Measurements from ENCODE around the gene DOCK8. TPM values are rescaled to one million over a fixed set of nuclear protein-coding genes. Genes with fewer than 3 reads are reported as not detected.

The DOCK8 gene
- total and polyA plus RNA-seq, 10 donors = 34.3 to 275 (median 184) TPM

- intact Hi-C loops (cut with DNase I; ENCODE audit: low total_unique reads) = no loop called here
- DNase-seq = no peak
- H3K4me1 ChIP-seq = peaks cover 0 to 10% (median 0%) of the 10 kb centered on the region in 6 donors
- no peak for TF ChIP-seq CTCF (IDR thresholded peaks at IDR 0.05 in 8 of 11, conservative IDR thresholded peaks at IDR 0.05 in 3 of 11)
- TF ChIP-seq POLR2AphosphoS5 (IDR thresholded peaks at IDR 0.05) = no peak
- no peak for TF ChIP-seq POLR2A (IDR thresholded peaks at IDR 0.05)
- peaks cover 6 to 100% (median 81%) of the 10 kb centered on the region in 6 donors for H3K36me3 ChIP-seq
- H3K27me3 ChIP-seq (replicated peaks in 1 of 7) = no peaks in the 10 kb centered on the region
- no peak overlapping the region for H3K27ac ChIP-seq
- H3K4me3 ChIP-seq = no peak overlapping the region
- no peaks in the 10 kb centered on the region for H3K9me3 ChIP-seq
- 79 to 88% (median 81%) methylated on average over 2 of the region's 2 CpGs for WGBS, 5 donors
These were observed 150.8 kb downstream of the DOCK8 start for GRCh38 chr9:365436-365835.

- H3K9me3 ChIP-seq = no peaks in the 10 kb centered on the region
- 90 to 95% (median 94%) methylated on average over 3 of the region's 3 CpGs for WGBS, 5 donors
- intact Hi-C loops (cut with DNase I; ENCODE audit: low total_unique reads) = no loop called here
- no peak for TF ChIP-seq CTCF (IDR thresholded peaks at IDR 0.05 in 8 of 11, conservative IDR thresholded peaks at IDR 0.05 in 3 of 11)
- TF ChIP-seq POLR2AphosphoS5 (IDR thresholded peaks at IDR 0.05) = peak in 1 of 3 donors; percentile 31
- no peak for TF ChIP-seq POLR2A (IDR thresholded peaks at IDR 0.05)
- H3K27ac ChIP-seq = no peak overlapping the region
- H3K27me3 ChIP-seq (replicated peaks in 1 of 7) = no peaks in the 10 kb centered on the region
- peaks cover 0 to 10% (median 0%) of the 10 kb centered on the region in 6 donors for H3K4me1 ChIP-seq
- H3K36me3 ChIP-seq = peaks cover 6 to 100% (median 83%) of the 10 kb centered on the region in 6 donors
- no peak for DNase-seq
- H3K4me3 ChIP-seq = no peak overlapping the region
These were observed 152.0 kb downstream of the DOCK8 start for GRCh38 chr9:366620-367019.

GRCh38 chr9:370086-370485 is 155.4 kb downstream of the DOCK8 start:
- WGBS, 5 donors = 48 to 75% (median 66%) methylated on average over 3 of the region's 3 CpGs
- Histone ChIP-seq H3K27ac (no peak overlapping the region), H3K36me3 (peaks cover 8 to 100% (median 98%) of the 10 kb centered on the region in 6 donors), H3K9me3 (no peaks in the 10 kb centered on the region), H3K4me3 (no peak overlapping the region), H3K4me1 (peaks cover 0 to under 1% (median 0%) of the 10 kb centered on the region in 6 donors), H3K27me3 (replicated peaks in 1 of 7) (no peaks in the 10 kb centered on the region)
- no peak for DNase-seq
- intact Hi-C loops (cut with DNase I; ENCODE audit: low total_unique reads) = no loop called here
- no peak for TF ChIP-seq POLR2AphosphoS5 (IDR thresholded peaks at IDR 0.05)
- TF ChIP-seq POLR2A (IDR thresholded peaks at IDR 0.05) = no peak
- no peak for TF ChIP-seq CTCF (IDR thresholded peaks at IDR 0.05 in 8 of 11, conservative IDR thresholded peaks at IDR 0.05 in 3 of 11)

- intact Hi-C loops (cut with DNase I; ENCODE audit: low total_unique reads) = no loop called here
- 71 to 89% (median 82%) methylated on average over 3 of the region's 3 CpGs for WGBS, 5 donors
- Histone ChIP-seq H3K4me3 (no peak overlapping the region), H3K4me1 (no peaks in the 10 kb centered on the region), H3K27me3 (replicated peaks in 1 of 7) (no peaks in the 10 kb centered on the region), H3K9me3 (no peaks in the 10 kb centered on the region), H3K27ac (no peak overlapping the region), H3K36me3 (peaks cover 11 to 100% (median 98%) of the 10 kb centered on the region in 6 donors)
- TF ChIP-seq POLR2A (IDR thresholded peaks at IDR 0.05) = no peak
- TF ChIP-seq CTCF (IDR thresholded peaks at IDR 0.05 in 8 of 11, conservative IDR thresholded peaks at IDR 0.05 in 3 of 11) = no peak
- no peak for TF ChIP-seq POLR2AphosphoS5 (IDR thresholded peaks at IDR 0.05)
- DNase-seq = no peak
These were observed 156.7 kb downstream of the DOCK8 start for GRCh38 chr9:371349-371748.
